AG09319 (cell line): ENCODE results near the gene GRK5.

Experiments used
- DNase-seq: peaks from one replicate; pipeline ENCODE4 v3.0.0-alpha.2; 2010; ENCODE audit warnings: low read depth; ENCODE audit errors: extremely low read depth
- CTCF ChIP-seq: IDR thresholded peaks from 2 replicates; pipeline ENCODE4 v1.5.1; 2011; ENCODE audit warnings: low read depth, mild to moderate bottlenecking, inconsistent platforms, low read length, moderate library complexity

The GRK5 gene

GRCh38 chr10:119339109-119339508 is 131.7 kb downstream of the GRK5 start:
- TF ChIP-seq CTCF, result no peak
- DNase-seq, result no peak

- DNase-seq, result no peak
- no peak for TF ChIP-seq CTCF
These were observed 133.6 kb downstream of the GRK5 start for GRCh38 chr10:119340893-119341458.

- no peak for TF ChIP-seq CTCF
- DNase-seq, result no peak
These were observed 134.3 kb downstream of the GRK5 start for GRCh38 chr10:119341459-119342301.

GRCh38 chr10:119342335-119342734 is 135.0 kb downstream of the GRK5 start:
- no peak for TF ChIP-seq CTCF
- DNase-seq, result no peak

GRCh38 chr10:119343011-119343601 is 135.7 kb downstream of the GRK5 start:
- DNase-seq, result no peak
- TF ChIP-seq CTCF, result no peak

GRCh38 chr10:119344381-119344780 is 137.0 kb downstream of the GRK5 start:
- TF ChIP-seq CTCF, result no peak

GRCh38 chr10:119346095-119346832 is 138.9 kb downstream of the GRK5 start:
- TF ChIP-seq CTCF, result no peak
- DNase-seq, result no peak

More at GRCh38 chr10:119344381-119344780, 137.0 kb downstream of the GRK5 start:
- DNase-seq, result no peak
